ENCODE measurements around the gene IDUA. TPM values are rescaled to one million over a fixed set of nuclear protein-coding genes. Genes with fewer than 3 reads are reported as not detected.

Gene IDUA
- total RNA-seq, 1 donor from 2014 or later: 37.2 TPM

DNA sequence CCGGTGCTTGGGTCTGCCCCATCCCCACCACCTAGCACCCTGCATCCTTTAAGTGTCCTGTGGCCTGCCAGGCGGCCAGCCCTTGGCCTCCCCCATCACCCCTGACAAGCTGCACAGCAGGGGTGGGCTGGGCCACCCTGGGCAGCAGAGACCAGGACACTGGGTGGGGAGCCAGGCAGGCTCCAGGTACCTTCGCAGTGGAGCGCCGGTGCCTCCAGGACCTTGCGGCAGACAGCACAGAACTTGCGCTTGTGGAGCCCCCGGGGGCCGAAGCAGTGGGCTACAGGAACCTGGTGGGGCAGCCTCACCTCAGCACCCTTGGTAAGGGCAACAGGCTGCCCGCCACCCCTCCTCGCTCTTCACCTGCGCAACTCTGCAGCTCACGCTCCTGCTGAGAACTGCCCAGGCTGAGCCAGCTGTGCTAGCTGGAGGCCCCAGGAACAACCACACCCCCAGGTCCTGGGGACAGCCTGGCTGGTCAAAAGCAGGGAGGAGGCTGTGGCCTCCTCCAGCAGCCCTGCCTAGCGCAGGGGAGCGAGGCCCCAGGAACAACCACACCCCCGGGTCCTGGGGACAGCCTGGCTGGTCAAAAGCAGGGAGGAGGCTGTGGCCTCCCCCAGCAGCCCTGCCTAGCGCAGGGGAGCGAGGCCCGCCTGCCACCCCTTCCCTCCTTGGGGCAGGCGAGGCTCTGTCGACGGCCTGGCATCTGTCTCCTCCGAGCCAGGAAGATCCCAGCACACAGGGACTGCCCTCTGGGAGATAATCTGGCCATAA, 18.0 kb upstream of the IDUA start:
- no peaks in the 10 kb centered on the region for H3K36me3 Mint-ChIP-seq
- no peak overlapping the region for H3K4me3 Mint-ChIP-seq
- H3K4me1 Mint-ChIP-seq (ENCODE audit: unreplicated experiment): no peaks in the 10 kb centered on the region
- H3K9me3 Mint-ChIP-seq: no peaks in the 10 kb centered on the region
- no peaks in the 10 kb centered on the region for H3K27me3 Mint-ChIP-seq
- TF ChIP-seq, protein P1, sequence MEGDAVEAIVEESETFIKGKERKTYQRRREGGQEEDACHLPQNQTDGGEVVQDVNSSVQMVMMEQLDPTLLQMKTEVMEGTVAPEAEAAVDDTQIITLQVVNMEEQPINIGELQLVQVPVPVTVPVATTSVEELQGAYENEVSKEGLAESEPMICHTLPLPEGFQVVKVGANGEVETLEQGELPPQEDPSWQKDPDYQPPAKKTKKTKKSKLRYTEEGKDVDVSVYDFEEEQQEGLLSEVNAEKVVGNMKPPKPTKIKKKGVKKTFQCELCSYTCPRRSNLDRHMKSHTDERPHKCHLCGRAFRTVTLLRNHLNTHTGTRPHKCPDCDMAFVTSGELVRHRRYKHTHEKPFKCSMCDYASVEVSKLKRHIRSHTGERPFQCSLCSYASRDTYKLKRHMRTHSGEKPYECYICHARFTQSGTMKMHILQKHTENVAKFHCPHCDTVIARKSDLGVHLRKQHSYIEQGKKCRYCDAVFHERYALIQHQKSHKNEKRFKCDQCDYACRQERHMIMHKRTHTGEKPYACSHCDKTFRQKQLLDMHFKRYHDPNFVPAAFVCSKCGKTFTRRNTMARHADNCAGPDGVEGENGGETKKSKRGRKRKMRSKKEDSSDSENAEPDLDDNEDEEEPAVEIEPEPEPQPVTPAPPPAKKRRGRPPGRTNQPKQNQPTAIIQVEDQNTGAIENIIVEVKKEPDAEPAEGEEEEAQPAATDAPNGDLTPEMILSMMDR (conservative IDR thresholded peaks at IDR 0.05): no peak
- no peak for DNase-seq (ENCODE audit: extremely low spot score, unreplicated experiment)
- H3K27ac Mint-ChIP-seq: no peak overlapping the region

GRCh38 chr4:970046-970745, 16.6 kb upstream of the IDUA start:
- Mint-ChIP-seq H3K27ac (no peak overlapping the region), H3K4me3 (peak overlapping the region; percentile 62), H3K27me3 (no peaks in the 10 kb centered on the region), H3K9me3 (no peaks in the 10 kb centered on the region), H3K36me3 (no peaks in the 10 kb centered on the region), H3K4me1 (ENCODE audit: unreplicated experiment) (no peaks in the 10 kb centered on the region)
- TF ChIP-seq, protein P1 (conservative IDR thresholded peaks at IDR 0.05): no peak
- no peak for DNase-seq (ENCODE audit: extremely low spot score, unreplicated experiment)

GRCh38 chr4:970854-971520, 15.9 kb upstream of the IDUA start:
- H3K4me1 Mint-ChIP-seq (ENCODE audit: unreplicated experiment): no peaks in the 10 kb centered on the region
- no peaks in the 10 kb centered on the region for H3K27me3 Mint-ChIP-seq
- DNase-seq (ENCODE audit: extremely low spot score, unreplicated experiment): no peak
- TF ChIP-seq, protein P1 (conservative IDR thresholded peaks at IDR 0.05): no peak
- no peaks in the 10 kb centered on the region for H3K36me3 Mint-ChIP-seq
- peak overlapping the region; percentile 45 for H3K4me3 Mint-ChIP-seq
- H3K27ac Mint-ChIP-seq: no peak overlapping the region
- no peaks in the 10 kb centered on the region for H3K9me3 Mint-ChIP-seq

DNA sequence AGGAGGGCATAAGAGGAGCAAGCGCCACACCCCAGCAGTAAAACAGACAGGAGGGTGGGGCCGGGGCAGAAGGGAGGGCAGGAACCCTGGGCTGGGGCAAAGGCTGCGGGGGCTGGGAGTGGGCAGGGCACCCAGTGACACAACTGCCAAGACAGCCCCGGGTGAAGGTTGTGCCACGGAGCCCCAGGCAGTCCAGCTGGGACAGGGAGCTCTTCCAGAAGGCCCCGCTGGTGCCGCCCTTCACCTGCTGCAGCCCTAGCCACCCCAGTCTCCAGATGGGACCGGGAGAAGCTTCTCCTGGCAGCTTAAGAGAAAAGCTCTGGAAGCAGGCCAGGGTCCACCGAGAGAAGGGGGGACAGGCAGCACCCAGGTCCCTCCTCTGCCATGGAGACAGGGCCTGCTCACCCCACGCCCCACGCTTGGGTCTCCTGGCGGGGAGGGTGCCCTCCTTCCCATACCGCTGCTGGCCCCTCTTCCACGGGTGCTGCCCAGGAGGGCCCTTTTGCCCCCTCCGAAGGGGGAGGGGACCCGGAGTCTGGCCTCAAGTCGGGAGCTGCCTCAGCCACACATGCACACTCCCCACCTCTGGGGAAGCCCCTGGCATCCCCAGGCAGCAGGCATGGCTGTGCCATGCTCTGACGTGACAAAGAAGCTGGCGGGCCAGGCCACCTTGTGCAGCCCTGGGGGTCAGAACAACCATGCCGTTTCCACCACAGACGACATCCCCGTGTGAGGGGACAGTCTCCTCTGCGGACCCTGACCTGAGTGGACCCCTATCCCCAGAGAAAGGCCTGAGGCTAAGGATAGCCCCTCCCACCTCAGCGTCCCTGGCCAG, 15.0 kb upstream of the IDUA start:
- H3K36me3 Mint-ChIP-seq: no peaks in the 10 kb centered on the region
- peak overlapping the region; percentile 45 for H3K4me3 Mint-ChIP-seq

More for the DNA sequence above, 15.0 kb upstream of the IDUA start:
- H3K27me3 Mint-ChIP-seq: no peaks in the 10 kb centered on the region
- H3K4me1 Mint-ChIP-seq (ENCODE audit: unreplicated experiment): no peaks in the 10 kb centered on the region
- H3K9me3 Mint-ChIP-seq: no peaks in the 10 kb centered on the region
- no peak for DNase-seq (ENCODE audit: extremely low spot score, unreplicated experiment)
- H3K27ac Mint-ChIP-seq: no peak overlapping the region
- TF ChIP-seq, protein P1 (conservative IDR thresholded peaks at IDR 0.05): no peak
